ENCODE results near the gene MYOZ2. TPM values are rescaled to one million over a fixed set of nuclear protein-coding genes. Genes with fewer than 3 reads are reported as not detected.

Gene MYOZ2
- total RNA-seq, 1 donor from 2014 or later = 0.49 TPM

DNA sequence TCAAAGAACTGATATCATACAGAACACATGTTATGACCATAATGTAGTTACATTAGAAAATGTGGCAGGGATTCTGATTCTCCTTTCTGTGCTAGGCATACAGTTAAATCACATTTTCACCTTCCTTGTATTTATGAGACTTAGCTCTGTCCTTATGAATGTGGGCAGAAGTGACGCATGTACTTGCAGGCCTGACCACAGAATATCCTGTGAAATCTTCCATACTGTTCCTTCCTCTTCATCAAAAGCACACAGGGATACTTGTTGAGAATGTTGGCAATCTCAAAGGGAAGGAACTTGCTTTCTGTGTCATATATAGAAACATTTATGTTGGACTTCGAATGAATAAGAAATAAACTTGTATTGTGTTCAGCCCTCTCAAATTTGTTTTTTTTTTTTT, 17.2 kb upstream of the MYOZ2 start:
- intact Hi-C loops (cut with DNase I) = no loop called here
- H3K4me1 ChIP-seq = peaks cover 13% of the 10 kb centered on the region
- H3K36me3 ChIP-seq = no peaks in the 10 kb centered on the region
- H3K9me3 ChIP-seq = no peaks in the 10 kb centered on the region
- no peaks in the 10 kb centered on the region for H3K27me3 ChIP-seq
- no peak overlapping the region for H3K4me3 ChIP-seq
- no peak for DNase-seq (ENCODE audit: extremely low spot score in 2 of 2)
- no peak overlapping the region for H3K27ac ChIP-seq
- TF ChIP-seq POLR2AphosphoS5 (IDR thresholded peaks at IDR 0.05; ENCODE audit: insufficient read depth in 1 of 2, low read depth in 1 of 2) = no peak
- no peak for TF ChIP-seq POLR2A (IDR thresholded peaks at IDR 0.05)
- TF ChIP-seq, protein P1, sequence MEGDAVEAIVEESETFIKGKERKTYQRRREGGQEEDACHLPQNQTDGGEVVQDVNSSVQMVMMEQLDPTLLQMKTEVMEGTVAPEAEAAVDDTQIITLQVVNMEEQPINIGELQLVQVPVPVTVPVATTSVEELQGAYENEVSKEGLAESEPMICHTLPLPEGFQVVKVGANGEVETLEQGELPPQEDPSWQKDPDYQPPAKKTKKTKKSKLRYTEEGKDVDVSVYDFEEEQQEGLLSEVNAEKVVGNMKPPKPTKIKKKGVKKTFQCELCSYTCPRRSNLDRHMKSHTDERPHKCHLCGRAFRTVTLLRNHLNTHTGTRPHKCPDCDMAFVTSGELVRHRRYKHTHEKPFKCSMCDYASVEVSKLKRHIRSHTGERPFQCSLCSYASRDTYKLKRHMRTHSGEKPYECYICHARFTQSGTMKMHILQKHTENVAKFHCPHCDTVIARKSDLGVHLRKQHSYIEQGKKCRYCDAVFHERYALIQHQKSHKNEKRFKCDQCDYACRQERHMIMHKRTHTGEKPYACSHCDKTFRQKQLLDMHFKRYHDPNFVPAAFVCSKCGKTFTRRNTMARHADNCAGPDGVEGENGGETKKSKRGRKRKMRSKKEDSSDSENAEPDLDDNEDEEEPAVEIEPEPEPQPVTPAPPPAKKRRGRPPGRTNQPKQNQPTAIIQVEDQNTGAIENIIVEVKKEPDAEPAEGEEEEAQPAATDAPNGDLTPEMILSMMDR (IDR thresholded peaks at IDR 0.05) = no peak

DNA sequence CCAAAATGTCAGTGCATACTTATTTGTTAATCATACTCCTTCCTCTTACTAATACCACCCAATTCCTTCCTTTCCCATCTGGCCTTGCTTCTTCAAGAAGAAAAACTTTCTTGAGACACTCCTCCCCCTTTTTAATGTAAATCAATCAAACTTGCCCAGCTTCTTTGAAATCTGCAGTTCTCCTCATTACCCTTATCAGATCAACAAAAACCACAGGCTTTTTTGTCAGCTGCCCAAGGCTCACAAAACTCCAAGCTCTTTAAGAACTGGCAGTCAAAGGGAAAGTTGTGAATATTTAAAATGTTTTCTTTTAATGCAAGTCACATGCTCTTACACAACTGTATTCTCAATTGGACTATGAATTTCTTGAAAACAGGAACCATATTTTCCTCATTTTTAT, 11.3 kb upstream of the MYOZ2 start:
- H3K9me3 ChIP-seq = no peaks in the 10 kb centered on the region
- no peaks in the 10 kb centered on the region for H3K27me3 ChIP-seq
- H3K27ac ChIP-seq = no peak overlapping the region
- TF ChIP-seq POLR2AphosphoS5 (IDR thresholded peaks at IDR 0.05; ENCODE audit: insufficient read depth in 1 of 2, low read depth in 1 of 2) (no peak), POLR2A (IDR thresholded peaks at IDR 0.05) (no peak)
- TF ChIP-seq, protein P1 (IDR thresholded peaks at IDR 0.05) = no peak
- intact Hi-C loops (cut with DNase I) = no loop called here
- no peaks in the 10 kb centered on the region for H3K36me3 ChIP-seq
- DNase-seq (ENCODE audit: extremely low spot score in 2 of 2) = no peak
- H3K4me3 ChIP-seq = no peak overlapping the region
- H3K4me1 ChIP-seq = peaks cover 13% of the 10 kb centered on the region

DNA sequence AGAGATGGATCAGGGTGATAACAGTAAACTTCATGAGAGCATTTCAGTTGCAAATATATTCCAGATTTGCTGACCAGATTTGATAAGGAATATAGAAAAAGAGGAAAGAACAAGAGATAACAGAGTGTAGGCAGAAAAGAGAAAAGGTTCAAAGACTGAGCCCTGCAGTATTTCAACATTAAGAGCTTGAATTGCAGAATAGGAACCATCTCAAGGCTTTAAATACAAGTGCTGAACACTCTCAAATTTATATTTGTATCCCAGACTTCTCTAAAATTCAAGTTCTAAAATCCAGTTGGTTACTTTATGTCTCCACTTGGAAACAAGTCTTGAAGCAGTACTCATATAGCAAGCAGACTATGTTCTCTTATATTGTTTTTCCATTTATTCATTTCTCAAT, 9.7 kb upstream of the MYOZ2 start:
- H3K9me3 ChIP-seq = no peaks in the 10 kb centered on the region
- H3K36me3 ChIP-seq = no peaks in the 10 kb centered on the region

DNA sequence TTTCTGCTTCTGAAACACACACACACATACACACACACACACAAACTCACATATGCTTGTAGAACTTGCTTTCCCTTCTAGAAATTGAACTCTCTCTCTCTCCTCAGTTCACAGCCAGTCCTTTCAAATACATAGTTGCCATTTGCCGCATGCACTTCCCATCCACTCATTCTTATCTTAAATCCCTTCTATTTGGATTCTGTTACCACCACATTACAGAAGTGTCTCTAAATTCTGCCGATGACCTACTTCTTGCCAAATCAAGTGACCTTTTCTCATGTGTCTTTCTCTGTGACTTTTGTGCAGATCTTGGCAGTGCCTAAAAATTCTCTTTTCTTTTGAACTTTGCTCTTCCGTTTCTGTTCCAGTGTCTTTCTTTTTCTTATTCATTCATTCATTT, 7.5 kb upstream of the MYOZ2 start:
- Histone ChIP-seq H3K36me3 (no peaks in the 10 kb centered on the region), H3K4me1 (peaks cover 13% of the 10 kb centered on the region), H3K27me3 (no peaks in the 10 kb centered on the region), H3K27ac (no peak overlapping the region), H3K9me3 (no peaks in the 10 kb centered on the region), H3K4me3 (no peak overlapping the region)
- intact Hi-C loops (cut with DNase I) = no loop called here
- no peak for DNase-seq (ENCODE audit: extremely low spot score in 2 of 2)
- TF ChIP-seq POLR2AphosphoS5 (IDR thresholded peaks at IDR 0.05; ENCODE audit: insufficient read depth in 1 of 2, low read depth in 1 of 2) (no peak), POLR2A (IDR thresholded peaks at IDR 0.05) (no peak)
- TF ChIP-seq, protein P1 (IDR thresholded peaks at IDR 0.05) = no peak

More for the DNA sequence above, 9.7 kb upstream of the MYOZ2 start:
- Histone ChIP-seq H3K27ac (no peak overlapping the region), H3K4me3 (no peak overlapping the region), H3K4me1 (peaks cover 13% of the 10 kb centered on the region), H3K27me3 (no peaks in the 10 kb centered on the region)
- no peak for DNase-seq (ENCODE audit: extremely low spot score in 2 of 2)
- intact Hi-C loops (cut with DNase I) = no loop called here
- no peak for TF ChIP-seq POLR2A (IDR thresholded peaks at IDR 0.05)
- TF ChIP-seq, protein P1 (IDR thresholded peaks at IDR 0.05) = no peak
- no peak for TF ChIP-seq POLR2AphosphoS5 (IDR thresholded peaks at IDR 0.05; ENCODE audit: insufficient read depth in 1 of 2, low read depth in 1 of 2)

DNA sequence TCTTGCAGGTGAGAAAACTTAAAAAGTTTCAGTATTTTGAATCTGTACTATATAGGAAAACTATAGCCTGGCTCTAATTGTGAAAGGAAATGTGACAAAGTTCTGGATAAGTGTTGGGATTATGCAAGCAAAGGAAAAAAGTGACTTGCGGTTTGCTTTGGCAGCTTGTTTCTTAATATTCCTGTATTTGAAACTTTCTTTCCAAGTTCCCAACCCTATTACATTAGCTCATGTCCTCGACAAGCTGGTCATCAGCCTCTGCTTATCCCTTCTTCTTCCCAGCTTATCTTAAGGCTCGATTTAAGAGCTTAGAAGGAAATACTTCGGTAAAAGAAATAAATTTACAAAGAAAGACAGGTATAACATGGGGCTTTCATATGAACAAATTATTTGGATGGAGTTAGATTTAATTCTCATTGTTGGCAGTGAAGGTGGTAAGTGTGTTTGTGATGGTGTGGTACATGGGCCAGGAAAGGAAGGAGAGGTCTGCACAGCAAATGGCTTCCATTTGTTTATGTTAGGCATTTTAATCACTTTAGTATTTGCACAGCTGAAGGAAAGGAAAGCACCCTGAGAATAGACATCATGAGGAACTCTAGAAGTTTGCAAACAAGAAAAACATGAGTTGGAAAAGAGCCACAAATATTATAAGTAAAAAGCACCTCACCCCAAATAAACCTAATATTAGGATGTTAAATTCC, 5.1 kb upstream of the MYOZ2 start:
- no peak for DNase-seq (ENCODE audit: extremely low spot score in 2 of 2)
- Histone ChIP-seq H3K27me3 (no peaks in the 10 kb centered on the region), H3K4me1 (no peaks in the 10 kb centered on the region), H3K27ac (no peak overlapping the region), H3K36me3 (no peaks in the 10 kb centered on the region), H3K4me3 (no peak overlapping the region), H3K9me3 (no peaks in the 10 kb centered on the region)
- intact Hi-C loops (cut with DNase I) = no loop called here
- no peak for TF ChIP-seq POLR2A (IDR thresholded peaks at IDR 0.05)
- TF ChIP-seq, protein P1 (IDR thresholded peaks at IDR 0.05) = no peak
- TF ChIP-seq POLR2AphosphoS5 (IDR thresholded peaks at IDR 0.05; ENCODE audit: insufficient read depth in 1 of 2, low read depth in 1 of 2) = no peak
